GM19238 (cell line): ENCODE measurements around the gene FXYD6.

Source experiments
- DNase-seq: peaks from one replicate; pipeline ENCODE4 v3.0.0; 2011; ENCODE audit warnings: low spot score; ENCODE audit not compliant: insufficient read length

The FXYD6 gene

GRCh38 chr11:117910941-117911655, 34.6 kb upstream of the FXYD6 start:
- DNase-seq: no peak

- DNase-seq: no peak
Observed at GRCh38 chr11:117910525-117910924, 34.1 kb upstream of the FXYD6 start.

DNA sequence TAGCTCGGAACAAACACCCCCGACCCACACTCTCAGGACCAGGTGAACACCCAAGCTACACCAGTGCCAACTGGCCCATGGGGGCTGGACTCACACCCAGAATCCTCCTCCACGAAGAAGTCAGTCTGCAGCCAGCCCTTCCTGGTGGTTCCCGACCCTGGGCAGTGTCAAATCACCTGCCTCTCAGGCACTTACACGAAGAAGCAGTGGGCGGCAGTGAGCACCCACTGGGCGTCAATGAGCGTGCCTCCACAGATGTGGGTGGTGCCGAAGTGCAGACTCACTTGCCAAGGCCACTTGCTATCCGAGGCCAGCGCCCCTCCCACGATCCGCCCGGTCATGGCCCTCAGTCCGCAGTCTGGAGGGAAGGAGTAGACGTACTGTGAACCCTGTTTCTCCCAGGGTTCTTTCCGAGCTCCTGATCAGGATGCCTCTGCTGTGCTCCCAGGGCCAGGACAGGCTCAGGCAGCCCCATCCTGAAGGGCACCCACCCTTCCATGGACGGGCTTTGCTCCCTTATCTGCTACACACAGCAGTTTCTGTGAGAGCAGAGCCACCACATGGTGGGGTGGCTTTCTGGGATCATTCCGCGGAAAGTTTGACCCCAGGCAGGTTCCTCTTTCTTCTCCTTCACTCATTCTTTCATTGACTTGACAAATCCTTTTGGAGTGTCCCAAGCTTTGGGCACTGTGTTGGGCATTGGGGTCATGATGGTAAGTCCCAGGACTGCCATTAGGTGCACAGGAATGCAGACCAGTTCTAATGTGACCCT, 33.3 kb upstream of the FXYD6 start:
- DNase-seq: no peak

DNA sequence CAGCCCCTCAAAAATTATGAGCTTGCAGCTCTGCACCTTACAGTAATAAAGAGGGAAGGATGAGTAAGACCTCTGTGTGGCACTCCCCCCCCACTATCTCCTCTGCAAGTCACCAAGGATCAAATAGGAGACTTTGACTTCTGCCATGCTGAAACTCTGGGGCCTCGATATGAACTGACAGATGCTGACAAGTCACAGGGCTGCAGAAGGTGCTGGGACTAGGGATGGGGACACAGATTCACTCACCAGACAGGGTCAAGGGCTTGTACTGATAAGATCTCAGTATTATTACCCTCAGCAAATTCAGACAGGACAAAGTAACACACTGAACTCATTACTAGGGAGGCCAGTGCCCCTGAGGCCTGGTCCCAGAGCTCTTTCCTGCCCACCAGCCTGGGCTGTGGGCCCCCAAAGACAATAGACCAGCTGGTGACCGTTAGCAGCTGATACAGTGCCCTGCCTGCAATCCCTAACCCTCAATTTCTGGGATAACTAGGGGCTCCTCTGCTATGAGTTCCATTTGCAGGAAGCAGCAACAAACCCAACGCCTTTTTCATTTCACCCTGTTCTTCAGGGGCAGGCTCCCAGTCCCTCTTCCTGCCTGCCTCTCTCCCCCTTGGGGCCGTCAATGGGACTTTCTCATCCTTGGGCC, 32.6 kb upstream of the FXYD6 start:
- no peak for DNase-seq

DNA sequence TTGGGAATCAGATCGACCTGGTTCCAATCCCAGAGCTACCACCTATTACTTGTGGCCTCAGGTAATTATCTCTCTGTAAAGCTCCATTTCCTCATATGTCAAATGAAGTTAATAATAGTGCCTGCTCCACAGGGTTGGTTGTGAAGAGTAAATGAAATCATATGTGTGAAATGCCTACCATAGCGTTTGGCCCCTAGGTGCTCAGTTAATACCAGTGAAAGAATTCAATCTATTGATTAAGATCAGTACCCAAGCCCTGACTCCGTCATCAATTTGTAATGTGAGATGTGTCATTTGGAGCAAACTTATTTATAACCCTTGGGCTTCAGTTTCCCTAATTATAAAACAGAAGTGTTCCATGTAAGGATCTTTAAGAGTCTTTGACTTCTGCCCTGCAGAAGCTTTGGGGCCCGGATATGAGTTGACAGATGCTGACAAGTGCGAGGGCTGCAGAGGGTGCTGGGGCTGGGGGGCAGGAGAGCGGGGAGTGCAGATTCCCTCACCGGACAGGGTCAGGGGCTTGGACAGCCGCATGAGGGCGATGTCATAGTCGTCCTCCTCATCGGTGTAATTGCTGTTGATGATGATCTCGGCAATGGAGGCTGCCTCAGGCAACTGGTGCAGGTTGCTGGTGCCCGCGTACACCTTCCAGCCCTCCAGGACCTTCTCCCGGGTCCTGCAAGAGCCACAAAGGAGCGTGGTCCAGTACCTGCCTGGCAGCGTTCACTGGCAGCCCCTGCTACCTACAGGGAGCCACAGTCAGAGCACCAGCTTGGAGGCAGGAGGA, 31.8 kb upstream of the FXYD6 start:
- no peak for DNase-seq

GRCh38 chr11:117907276-117908108, 31.0 kb upstream of the FXYD6 start:
- no peak for DNase-seq

DNA sequence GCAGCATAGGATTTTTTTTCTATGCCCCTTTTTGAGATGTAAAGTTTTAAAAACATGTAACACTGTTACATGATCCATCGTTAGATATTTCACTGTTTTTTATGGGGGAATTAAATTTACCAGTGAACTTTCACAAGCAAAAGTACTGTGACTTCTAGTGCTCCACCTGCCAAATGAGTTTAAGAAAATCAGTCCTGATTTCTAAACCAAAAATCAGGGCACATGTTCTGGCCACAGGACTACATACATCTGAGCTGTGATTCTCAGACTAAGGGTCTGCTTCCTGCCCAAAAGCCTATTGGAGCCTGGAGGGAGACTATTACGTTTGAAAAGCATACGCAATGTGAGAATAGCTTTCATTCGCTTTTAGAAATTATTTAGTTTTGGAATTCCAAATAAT, 30.3 kb upstream of the FXYD6 start:
- DNase-seq: no peak

DNA sequence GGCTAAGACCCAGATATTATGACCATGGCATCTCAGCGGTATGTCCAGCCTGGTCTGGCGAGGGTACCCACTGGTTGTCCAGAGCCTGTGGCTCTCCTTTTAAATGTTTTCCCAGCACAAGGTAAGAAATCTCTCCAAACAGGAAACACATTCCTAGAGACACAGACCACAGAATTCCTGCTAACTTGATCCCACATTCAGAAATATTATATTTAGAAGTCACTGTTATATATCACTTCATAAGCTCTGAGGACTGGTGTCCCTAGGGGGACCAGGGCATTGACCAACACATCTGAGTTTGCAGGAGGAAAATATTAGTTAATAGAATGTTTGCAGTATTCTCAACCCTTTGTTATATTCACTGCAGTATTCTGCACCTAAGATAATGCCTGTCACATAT, 29.7 kb upstream of the FXYD6 start:
- no peak for DNase-seq

DNA sequence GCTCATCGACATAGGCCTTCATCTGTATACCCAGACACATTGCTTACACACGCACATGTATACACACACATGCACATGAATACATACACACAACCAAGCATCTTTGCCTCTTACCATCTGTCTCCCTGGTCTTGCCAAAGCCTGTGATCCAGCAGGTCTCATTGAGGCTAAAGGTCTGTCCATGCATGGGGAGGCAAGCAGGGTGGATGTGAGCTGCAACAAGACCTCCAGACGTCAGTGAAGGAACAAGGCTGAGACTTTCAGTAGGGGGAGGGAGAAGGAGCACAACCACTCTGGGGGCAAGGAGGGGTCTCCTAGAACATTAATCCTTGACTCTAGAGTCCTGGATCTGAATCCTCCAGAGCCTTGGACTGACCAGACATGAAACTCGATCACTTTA, 29.1 kb upstream of the FXYD6 start:
- no peak for DNase-seq

DNA sequence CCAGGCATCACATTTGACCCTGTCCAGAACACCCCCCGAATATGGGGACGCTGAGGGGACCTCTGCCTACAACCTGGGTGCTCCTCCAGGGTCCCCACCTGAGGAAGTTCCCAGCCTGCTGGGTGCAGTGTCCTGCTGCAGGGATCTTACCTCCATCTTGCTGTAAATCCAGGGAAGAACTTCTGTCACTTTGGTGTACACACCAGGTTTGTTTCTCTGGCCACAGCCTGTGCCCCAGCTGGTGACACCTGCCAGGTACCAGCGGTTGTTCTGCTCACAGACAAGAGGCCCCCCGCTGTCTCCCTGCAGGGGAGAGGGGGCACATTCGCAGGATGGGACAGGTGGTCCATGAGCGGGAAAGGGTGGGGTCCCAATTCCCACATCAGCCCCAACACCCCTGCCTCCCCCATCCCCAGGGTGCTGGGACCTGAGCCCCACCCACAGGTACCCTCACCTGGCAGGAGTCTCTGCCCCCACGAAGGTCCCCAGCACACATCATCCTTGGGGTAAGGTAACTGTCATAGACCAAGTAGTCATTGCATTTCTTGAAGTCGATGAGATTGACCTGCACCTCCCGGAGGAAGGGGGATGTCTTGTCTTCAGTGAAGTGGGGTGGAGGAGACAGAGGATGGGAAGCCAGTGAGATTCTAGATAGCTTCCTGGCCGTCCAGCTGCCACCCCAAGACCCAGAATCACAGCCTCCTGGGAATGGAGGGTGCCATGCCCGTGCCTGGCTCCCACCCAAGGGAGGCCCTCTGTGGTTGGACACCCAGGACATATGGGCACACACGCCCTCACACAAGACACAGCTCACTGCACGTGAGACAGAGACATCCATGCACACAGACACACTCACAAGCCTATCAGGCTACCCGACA, 27.3 kb upstream of the FXYD6 start:
- DNase-seq: no peak

DNA sequence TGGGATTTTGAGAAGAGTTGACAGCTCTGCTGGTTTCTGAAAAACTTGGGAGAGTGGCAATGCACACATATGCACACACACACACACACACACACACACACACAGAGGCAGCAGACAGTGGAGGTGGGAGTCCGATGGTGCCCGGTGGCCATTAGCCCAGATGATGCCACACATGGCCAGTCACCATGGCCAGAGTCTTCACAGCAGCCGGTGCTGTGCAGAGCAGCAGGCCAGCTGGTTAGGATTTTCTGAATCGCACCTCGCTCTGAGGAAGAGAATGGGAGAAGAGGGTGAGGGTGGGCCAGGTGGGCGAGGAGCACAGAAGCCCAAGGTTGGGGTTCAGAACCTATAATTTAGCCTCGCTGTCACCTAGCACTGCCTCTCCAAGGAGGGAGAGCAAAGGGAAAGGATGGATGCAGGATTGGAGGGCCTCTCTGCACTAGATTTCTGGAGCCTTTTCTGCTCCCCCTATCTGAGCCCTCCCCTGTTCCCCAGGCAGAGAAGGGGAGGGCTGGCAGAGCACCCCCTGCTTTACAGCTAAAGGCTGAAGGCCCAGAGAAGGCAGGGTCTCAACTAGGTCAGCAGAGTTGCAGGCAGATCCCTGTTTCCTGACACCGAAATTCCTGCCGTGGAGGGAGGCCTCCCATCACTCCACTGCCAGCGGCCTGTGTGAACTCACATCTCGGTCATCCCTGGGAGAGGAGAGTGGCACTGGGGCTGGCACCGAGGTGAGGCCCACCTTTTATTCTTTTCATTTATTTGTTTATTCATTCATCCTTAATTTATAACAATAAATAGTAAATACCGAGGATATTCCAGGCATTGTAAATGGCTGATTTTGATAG, 25.8 kb upstream of the FXYD6 start:
- no peak for DNase-seq

- no peak for DNase-seq
Observed at GRCh38 chr11:117901601-117902000, 25.1 kb upstream of the FXYD6 start.

DNA sequence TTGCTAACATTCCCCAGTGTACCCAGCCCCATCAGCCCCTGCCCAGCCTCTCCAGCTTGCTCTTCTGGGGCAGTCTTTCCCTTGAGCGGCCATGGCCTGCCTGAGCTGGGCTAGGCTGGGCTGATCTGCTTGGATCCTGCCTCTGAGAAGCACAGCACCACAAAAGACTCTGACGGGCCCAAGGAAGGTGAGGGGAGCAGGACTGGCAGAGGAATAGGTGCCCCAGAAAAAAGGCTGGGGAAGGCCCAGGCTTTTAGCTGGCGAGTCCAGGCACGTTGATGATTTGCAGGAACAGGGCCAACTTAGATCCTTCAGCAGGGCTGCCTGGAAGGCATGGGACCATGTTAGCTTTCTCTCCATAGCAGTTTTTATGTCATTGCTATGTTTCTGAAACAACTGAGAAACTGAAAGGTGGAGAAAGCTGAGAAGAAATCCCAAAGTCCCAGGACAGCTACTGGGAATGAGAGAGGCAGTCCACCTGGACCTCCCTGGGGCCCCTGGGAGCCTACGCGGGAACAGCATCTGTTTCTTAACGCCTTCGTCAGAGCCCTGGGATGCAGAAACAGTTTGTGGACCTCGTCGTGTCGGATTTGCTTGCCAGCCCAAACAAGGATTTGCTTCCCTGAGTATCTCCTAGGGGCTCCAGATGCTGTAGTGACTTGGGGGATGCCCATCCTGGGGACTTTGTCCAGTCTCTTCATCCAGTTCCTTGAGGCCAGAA, 24.4 kb upstream of the FXYD6 start:
- no peak for DNase-seq

DNA sequence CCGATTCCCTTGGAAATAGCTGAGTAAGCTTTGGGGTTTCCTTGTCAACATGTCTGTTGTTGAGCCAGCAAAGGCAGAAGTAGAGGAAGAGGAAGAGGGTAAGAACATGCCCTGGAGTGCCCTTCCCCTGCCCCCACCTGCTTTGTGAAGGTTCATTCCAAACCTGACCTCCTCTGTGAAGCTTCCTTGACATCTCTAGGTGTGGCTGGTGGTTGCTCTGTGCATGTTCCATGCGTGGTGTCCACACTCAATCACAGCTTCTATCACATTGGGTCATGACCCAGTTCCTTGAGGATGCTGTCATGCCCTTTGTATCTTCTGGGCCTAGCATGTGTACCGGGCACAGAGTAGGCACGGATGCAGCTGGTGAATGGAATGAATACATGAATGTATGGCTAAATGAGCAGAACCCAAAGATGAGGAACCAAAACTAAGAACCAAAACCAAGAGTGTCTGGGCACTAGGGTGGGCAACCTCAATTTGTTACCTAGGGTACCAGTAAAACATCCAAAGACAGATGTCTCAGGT, 23.7 kb upstream of the FXYD6 start:
- no peak for DNase-seq

DNA sequence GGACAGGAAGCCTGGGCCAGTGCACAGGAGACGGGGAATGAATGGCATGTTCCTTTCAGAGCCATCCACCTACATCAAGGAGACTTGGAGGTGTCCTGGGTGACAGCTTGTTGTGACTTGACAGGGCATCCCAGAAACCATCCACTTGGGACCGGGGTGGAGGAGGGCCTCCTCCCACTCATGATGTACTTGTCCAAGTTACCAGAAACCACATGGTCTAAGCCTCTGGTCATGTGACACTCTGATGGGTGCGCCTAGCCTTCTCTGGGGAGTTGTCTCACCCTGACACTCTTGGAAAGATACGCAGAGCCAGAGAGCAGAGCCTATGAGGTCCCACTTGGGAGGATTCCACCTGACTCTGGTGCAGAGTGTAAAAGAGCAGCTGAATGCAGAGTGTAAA, 21.6 kb upstream of the FXYD6 start:
- DNase-seq: no peak

- DNase-seq: no peak
Observed at GRCh38 chr11:117892651-117893050, 16.2 kb upstream of the FXYD6 start.

GRCh38 chr11:117891362-117891761, 14.9 kb upstream of the FXYD6 start:
- DNase-seq: no peak

DNA sequence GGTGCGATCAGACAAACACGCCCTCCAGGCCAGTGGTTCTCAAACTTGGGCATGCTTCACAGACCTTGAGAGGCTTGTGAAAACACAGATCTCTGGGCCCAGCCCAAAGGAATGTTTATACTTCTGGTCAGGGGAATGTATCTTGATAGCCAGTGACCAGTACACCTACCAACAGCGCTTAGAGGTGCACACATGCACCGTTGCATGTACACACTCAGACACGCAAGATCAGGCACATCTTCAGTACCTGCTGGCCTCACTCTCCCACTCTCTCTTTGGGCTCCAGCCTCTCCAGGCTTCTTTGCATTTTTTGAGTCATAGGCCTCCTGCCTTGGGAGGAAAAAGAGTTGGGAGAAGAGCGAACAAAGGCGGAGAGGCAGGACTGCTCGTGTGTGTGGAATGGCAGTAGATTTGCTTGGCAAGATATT, 11.7 kb upstream of the FXYD6 start:
- no peak for DNase-seq
